ENCODE data around the gene OR6C70. TPM values are rescaled to one million over a fixed set of nuclear protein-coding genes. Genes with fewer than 3 reads are reported as not detected.
A peak's percentile ranks its signal among the peaks of the same experiment; 100 is the strongest.

The OR6C70 gene
- not detected in 2 replicates for total RNA-seq
- long read RNA-seq: 0 reads

- no peak for TF ChIP-seq CTCF (IDR thresholded peaks at IDR 0.05; ENCODE audit: unreplicated experiment)
- Mint-ChIP-seq H3K27ac (no peak within 1 kb of the TSS), H3K36me3 (ENCODE audit: insufficient read depth) (no peaks in the 10 kb centered on the region), H3K4me1 (ENCODE audit: low read depth) (no peaks in the 10 kb centered on the region), H3K4me3 (ENCODE audit: low read depth) (no peak within 1 kb of the TSS), H3K27me3 (no peaks in the 10 kb centered on the region), H3K9me3 (ENCODE audit: low read depth) (no peaks in the 10 kb centered on the region)
- DNase-seq (ENCODE audit: low spot score, unreplicated experiment): no peak
These were observed at the start of gene OR6C70 for GRCh38 chr12:55470088-55470829. OR6C70 (minus strand) TSS chr12:55470138; CDS start chr12:55470138, 0 bp downstream.

GRCh38 chr12:55516391-55516790 lies 46.5 kb upstream of the OR6C70 start:
- Mint-ChIP-seq H3K9me3 (ENCODE audit: low read depth) (peaks cover 18% of the 10 kb centered on the region), H3K27me3 (no peaks in the 10 kb centered on the region), H3K36me3 (ENCODE audit: insufficient read depth) (peaks cover 2% of the 10 kb centered on the region), H3K4me1 (ENCODE audit: low read depth) (no peaks in the 10 kb centered on the region), H3K4me3 (ENCODE audit: low read depth) (no peak overlapping the region), H3K27ac (no peak overlapping the region)
- TF ChIP-seq CTCF (IDR thresholded peaks at IDR 0.05; ENCODE audit: unreplicated experiment): no peak
- DNase-seq (ENCODE audit: low spot score, unreplicated experiment): no peak

GRCh38 chr12:55515696-55516095 lies 45.8 kb upstream of the OR6C70 start:
- Mint-ChIP-seq H3K4me1 (ENCODE audit: low read depth) (no peaks in the 10 kb centered on the region), H3K36me3 (ENCODE audit: insufficient read depth) (peaks cover 2% of the 10 kb centered on the region), H3K9me3 (ENCODE audit: low read depth) (peaks cover 18% of the 10 kb centered on the region), H3K27ac (no peak overlapping the region), H3K27me3 (no peaks in the 10 kb centered on the region), H3K4me3 (ENCODE audit: low read depth) (no peak overlapping the region)
- TF ChIP-seq CTCF (IDR thresholded peaks at IDR 0.05; ENCODE audit: unreplicated experiment): no peak
- no peak for DNase-seq (ENCODE audit: low spot score, unreplicated experiment)

GRCh38 chr12:55501601-55502000 lies 31.7 kb upstream of the OR6C70 start:
- Mint-ChIP-seq H3K27ac (no peak overlapping the region), H3K9me3 (ENCODE audit: low read depth) (no peaks in the 10 kb centered on the region), H3K4me1 (ENCODE audit: low read depth) (peaks cover 39% of the 10 kb centered on the region), H3K4me3 (ENCODE audit: low read depth) (no peak overlapping the region), H3K36me3 (ENCODE audit: insufficient read depth) (no peaks in the 10 kb centered on the region), H3K27me3 (no peaks in the 10 kb centered on the region)
- DNase-seq (ENCODE audit: low spot score, unreplicated experiment): no peak
- TF ChIP-seq CTCF (IDR thresholded peaks at IDR 0.05; ENCODE audit: unreplicated experiment): no peak

GRCh38 chr12:55499810-55500252 lies 29.9 kb upstream of the OR6C70 start:
- Mint-ChIP-seq H3K36me3 (ENCODE audit: insufficient read depth) (no peaks in the 10 kb centered on the region), H3K4me3 (ENCODE audit: low read depth) (peak overlapping the region; percentile 29), H3K9me3 (ENCODE audit: low read depth) (no peaks in the 10 kb centered on the region), H3K27ac (peak overlapping the region; percentile 90), H3K27me3 (no peaks in the 10 kb centered on the region), H3K4me1 (ENCODE audit: low read depth) (peaks cover 45% of the 10 kb centered on the region)
- no peak for DNase-seq (ENCODE audit: low spot score, unreplicated experiment)
- TF ChIP-seq CTCF (IDR thresholded peaks at IDR 0.05; ENCODE audit: unreplicated experiment): no peak

Data from progenitor cell of endocrine pancreas (in vitro differentiated cells).